Measurements from ENCODE around the gene ATG10.
"Not testable (repeated sequence)": the region's sequence is repeated elsewhere in the genome, so short reads cannot be mapped to it uniquely, and the experiment has no call there.

ATG10 gene

DNA sequence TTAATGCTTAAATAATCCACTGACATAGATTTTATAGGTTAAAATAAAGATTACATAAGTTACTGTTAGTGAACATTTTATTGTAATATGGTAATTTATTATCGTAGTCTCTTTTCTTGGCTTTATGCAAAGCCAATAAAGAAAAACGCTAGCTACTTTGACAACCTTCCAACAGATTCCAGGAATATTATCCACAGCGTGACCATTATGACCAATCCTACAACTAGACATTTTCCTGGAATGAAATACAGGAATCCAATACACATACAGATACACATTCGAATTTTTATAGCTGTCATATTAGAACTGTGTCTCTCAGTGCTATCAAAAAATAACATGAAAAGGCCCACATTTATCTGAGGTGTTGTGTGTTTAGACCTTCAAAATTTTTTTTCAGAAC lies 293.2 kb downstream of the ATG10 start:
- Histone ChIP-seq H3K36me3 (ENCODE audit: control insufficient read depth, insufficient read depth, low read length) (no peaks in the 10 kb centered on the region), H3K27ac (ENCODE audit: insufficient read depth, low read length, poor library complexity, severe bottlenecking) (no peak overlapping the region), H3K4me3 (ENCODE audit: insufficient read depth, low read depth, low read length, poor library complexity, severe bottlenecking) (no peak overlapping the region), H3K4me1 (ENCODE audit: control insufficient read depth, insufficient read depth, low read length, poor library complexity, severe bottlenecking) (no peaks in the 10 kb centered on the region), H3K27me3 (replicated peaks; ENCODE audit: control insufficient read depth, insufficient read depth, low read length, poor library complexity, severe bottlenecking) (no peaks in the 10 kb centered on the region), H3K9me3 (ENCODE audit: control insufficient read depth, low read length) (no peaks in the 10 kb centered on the region)
- no peak for DNase-seq

DNA sequence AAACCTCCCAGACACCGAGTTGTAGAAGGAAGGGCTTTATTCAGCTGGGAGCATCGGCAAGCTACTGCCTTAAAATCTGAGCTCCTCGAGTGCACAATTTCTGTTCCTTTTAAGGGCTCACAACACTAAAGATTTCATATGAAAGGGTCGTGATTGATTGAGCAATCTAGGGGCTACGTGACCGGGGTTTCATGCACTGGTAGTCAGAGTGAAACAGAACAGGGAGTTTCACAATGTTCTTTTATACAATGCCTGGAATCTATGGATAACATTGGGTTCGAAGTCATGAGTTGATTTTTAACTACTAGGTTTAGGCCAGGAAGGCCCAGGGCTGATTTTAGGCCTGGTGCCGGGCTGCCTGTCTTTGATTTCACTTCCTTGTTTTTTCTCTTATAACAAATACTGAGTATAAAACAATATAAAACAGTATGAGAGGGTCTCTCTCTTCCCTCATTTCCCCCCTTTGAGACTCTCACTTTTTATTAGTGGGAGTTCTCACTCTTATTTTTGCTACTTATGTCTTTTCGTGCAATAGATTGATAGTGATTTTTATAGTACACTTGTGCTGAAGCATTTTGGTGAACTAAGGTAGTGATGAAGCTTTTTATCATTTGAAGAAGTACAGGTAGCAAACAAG lies 295.6 kb downstream of the ATG10 start:
- not testable (repeated sequence) for H3K27me3 ChIP-seq (replicated peaks; ENCODE audit: control insufficient read depth, insufficient read depth, low read length, poor library complexity, severe bottlenecking); H3K4me1 ChIP-seq (ENCODE audit: control insufficient read depth, insufficient read depth, low read length, poor library complexity, severe bottlenecking); H3K4me3 ChIP-seq (ENCODE audit: insufficient read depth, low read depth, low read length, poor library complexity, severe bottlenecking); DNase-seq; H3K9me3 ChIP-seq (ENCODE audit: control insufficient read depth, low read length); H3K36me3 ChIP-seq (ENCODE audit: control insufficient read depth, insufficient read depth, low read length); H3K27ac ChIP-seq (ENCODE audit: insufficient read depth, low read length, poor library complexity, severe bottlenecking)

DNA sequence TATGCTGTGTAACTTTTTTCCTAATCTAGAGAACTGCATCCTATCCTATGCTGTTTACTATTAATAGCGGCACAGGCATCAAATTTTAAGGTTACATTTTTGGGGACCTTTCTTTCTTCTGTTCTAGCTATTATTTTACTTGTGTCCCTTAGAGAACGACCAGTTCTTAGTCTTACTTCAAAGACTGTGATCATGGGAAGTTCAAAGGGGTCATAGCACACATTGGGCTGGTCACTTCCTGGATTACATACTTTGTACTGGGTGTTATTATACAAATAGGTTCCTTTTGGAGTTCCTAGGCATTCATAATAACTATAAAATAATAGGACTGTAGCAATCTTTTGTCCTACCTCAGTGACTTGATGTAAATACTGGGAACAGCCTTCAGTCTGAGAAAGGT lies 297.5 kb downstream of the ATG10 start:
- not testable (repeated sequence) for DNase-seq; H3K27ac ChIP-seq (ENCODE audit: insufficient read depth, low read length, poor library complexity, severe bottlenecking); H3K36me3 ChIP-seq (ENCODE audit: control insufficient read depth, insufficient read depth, low read length); H3K4me3 ChIP-seq (ENCODE audit: insufficient read depth, low read depth, low read length, poor library complexity, severe bottlenecking); H3K9me3 ChIP-seq (ENCODE audit: control insufficient read depth, low read length); H3K27me3 ChIP-seq (replicated peaks; ENCODE audit: control insufficient read depth, insufficient read depth, low read length, poor library complexity, severe bottlenecking); H3K4me1 ChIP-seq (ENCODE audit: control insufficient read depth, insufficient read depth, low read length, poor library complexity, severe bottlenecking)

DNA sequence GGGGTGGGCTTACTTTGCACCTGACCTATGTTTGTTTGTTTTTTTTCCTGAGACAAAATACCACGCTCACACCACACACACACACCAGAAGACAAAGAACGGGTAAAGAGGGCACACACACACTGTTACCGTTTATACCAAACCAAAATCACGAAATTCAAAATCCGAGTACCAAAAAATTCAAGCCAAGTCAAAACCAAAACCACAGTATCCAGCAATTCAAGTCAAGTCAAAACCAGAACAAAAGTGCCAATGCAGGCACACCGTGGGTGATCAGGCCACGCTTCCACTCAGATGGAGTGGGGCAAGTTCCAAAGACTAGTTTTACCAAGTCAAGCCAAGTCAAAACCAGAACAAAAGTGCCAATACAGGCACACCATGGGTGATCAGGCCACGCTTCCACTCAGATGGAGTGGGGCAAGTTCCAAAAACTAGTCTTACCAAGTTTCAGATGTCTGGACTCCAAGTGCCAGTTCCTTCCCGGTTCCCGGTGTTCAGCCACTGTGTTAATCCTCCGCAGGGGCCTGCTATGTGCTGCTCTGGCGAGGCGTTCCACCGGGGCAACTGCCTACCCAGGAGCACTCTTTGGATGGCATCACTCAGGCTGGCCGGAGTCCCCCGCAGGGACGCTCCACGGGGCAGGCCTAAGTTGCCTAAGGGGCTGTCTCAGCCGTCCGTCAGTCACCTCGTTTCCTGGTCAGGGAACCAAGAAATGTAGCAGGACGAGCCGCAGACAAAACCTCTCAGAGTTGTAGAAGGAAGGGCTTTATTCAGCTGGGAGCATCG lies 300.9 kb downstream of the ATG10 start:
- H3K27ac ChIP-seq (ENCODE audit: insufficient read depth, low read length, poor library complexity, severe bottlenecking); H3K4me3 ChIP-seq (ENCODE audit: insufficient read depth, low read depth, low read length, poor library complexity, severe bottlenecking); H3K9me3 ChIP-seq (ENCODE audit: control insufficient read depth, low read length); DNase-seq; H3K27me3 ChIP-seq (replicated peaks; ENCODE audit: control insufficient read depth, insufficient read depth, low read length, poor library complexity, severe bottlenecking); H3K4me1 ChIP-seq (ENCODE audit: control insufficient read depth, insufficient read depth, low read length, poor library complexity, severe bottlenecking): not testable (repeated sequence)
- H3K36me3 ChIP-seq (ENCODE audit: control insufficient read depth, insufficient read depth, low read length) = peaks cover 26% of the 10 kb centered on the region

DNA sequence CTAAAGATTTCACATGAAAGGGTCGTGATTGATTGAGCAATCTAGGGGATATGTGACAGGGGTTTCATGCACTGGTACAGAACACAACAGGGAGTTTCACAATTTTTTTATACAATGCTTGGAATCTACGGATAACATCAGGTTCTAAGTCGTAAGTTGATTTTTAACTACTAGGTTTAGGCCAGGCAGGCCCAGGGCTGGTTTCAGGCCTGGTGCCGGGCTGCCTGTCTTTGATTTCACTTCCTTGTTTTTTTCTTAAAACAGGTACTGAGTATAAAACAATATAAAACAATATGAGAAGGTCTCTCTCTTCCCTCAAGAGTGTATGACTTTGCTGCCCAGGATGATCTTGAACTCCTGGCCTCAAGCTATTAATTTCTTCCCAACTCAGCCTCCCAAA lies 301.6 kb downstream of the ATG10 start:
- H3K9me3 ChIP-seq (ENCODE audit: control insufficient read depth, low read length); H3K27me3 ChIP-seq (replicated peaks; ENCODE audit: control insufficient read depth, insufficient read depth, low read length, poor library complexity, severe bottlenecking); H3K4me3 ChIP-seq (ENCODE audit: insufficient read depth, low read depth, low read length, poor library complexity, severe bottlenecking); DNase-seq; H3K27ac ChIP-seq (ENCODE audit: insufficient read depth, low read length, poor library complexity, severe bottlenecking); H3K4me1 ChIP-seq (ENCODE audit: control insufficient read depth, insufficient read depth, low read length, poor library complexity, severe bottlenecking): not testable (repeated sequence)
- H3K36me3 ChIP-seq (ENCODE audit: control insufficient read depth, insufficient read depth, low read length) = peaks cover 26% of the 10 kb centered on the region

DNA sequence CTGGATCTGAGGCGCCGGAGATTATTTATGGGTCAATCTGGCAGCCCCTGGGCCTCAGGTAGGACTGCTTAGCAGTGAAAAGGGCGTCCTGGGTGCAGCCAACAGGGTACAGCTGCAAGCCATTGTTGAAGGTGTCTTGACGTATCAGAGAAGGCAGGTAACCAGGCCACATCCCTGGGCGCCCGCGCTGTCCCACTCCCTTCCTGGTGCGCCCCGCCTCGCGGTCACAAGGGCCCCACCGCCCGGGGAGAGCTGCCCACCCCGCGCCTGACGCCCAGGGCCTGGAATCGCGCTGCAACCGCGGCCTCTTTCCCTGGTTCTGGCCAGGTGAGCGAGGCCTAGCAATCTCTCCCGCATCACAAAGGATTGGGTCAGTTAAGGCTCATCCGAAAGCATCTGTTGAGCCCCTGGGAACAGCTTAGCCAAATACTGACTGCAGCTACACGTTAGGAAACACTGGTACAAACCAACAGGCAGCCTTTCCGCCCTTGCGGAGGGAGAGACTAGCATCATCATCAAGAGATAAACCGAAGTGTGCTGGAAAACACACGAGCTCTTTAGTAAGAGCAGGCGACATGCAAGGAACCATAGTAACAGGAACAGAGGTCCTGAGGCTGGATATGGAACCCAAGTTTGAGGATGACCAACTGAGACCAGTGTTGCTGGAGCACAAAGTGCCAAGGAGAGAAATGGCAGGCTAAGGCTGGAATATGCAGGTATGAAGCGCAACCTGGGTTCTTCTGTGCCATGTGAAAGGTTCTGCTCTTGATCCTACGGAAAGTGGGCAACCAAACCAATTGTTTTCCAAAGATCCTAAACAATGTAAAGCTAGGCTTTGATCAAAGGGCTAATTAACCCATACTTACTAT lies 302.8 kb downstream of the ATG10 start:
- no peak overlapping the region for H3K4me3 ChIP-seq (ENCODE audit: insufficient read depth, low read depth, low read length, poor library complexity, severe bottlenecking)
- H3K27me3 ChIP-seq (replicated peaks; ENCODE audit: control insufficient read depth, insufficient read depth, low read length, poor library complexity, severe bottlenecking) = no peaks in the 10 kb centered on the region
- H3K27ac ChIP-seq (ENCODE audit: insufficient read depth, low read length, poor library complexity, severe bottlenecking) = no peak overlapping the region
- no peak for DNase-seq
- H3K4me1 ChIP-seq (ENCODE audit: control insufficient read depth, insufficient read depth, low read length, poor library complexity, severe bottlenecking) = peaks cover 4% of the 10 kb centered on the region
- H3K36me3 ChIP-seq (ENCODE audit: control insufficient read depth, insufficient read depth, low read length) = peaks cover 26% of the 10 kb centered on the region
- no peaks in the 10 kb centered on the region for H3K9me3 ChIP-seq (ENCODE audit: control insufficient read depth, low read length)

DNA sequence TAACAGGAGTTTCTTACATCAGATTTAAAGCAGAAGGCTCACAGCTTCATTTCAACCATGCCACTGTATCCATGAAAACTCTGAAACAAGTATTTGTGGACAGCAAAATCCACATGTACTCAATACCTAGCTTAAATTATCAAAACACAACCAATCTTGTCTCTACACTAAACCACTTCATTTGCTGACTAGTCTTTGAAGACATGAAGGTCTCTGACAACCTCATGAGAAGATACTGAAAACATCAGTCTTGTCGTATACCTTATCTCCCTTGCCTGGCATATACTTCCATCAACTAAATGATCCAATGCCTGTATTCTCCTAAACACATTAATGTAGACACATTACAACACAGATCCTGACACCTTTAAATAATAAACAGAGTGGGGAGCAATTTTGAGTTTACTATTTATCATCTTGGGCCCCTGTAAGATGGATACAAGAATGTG lies 303.4 kb downstream of the ATG10 start:
- no peaks in the 10 kb centered on the region for H3K27me3 ChIP-seq (replicated peaks; ENCODE audit: control insufficient read depth, insufficient read depth, low read length, poor library complexity, severe bottlenecking)

DNA sequence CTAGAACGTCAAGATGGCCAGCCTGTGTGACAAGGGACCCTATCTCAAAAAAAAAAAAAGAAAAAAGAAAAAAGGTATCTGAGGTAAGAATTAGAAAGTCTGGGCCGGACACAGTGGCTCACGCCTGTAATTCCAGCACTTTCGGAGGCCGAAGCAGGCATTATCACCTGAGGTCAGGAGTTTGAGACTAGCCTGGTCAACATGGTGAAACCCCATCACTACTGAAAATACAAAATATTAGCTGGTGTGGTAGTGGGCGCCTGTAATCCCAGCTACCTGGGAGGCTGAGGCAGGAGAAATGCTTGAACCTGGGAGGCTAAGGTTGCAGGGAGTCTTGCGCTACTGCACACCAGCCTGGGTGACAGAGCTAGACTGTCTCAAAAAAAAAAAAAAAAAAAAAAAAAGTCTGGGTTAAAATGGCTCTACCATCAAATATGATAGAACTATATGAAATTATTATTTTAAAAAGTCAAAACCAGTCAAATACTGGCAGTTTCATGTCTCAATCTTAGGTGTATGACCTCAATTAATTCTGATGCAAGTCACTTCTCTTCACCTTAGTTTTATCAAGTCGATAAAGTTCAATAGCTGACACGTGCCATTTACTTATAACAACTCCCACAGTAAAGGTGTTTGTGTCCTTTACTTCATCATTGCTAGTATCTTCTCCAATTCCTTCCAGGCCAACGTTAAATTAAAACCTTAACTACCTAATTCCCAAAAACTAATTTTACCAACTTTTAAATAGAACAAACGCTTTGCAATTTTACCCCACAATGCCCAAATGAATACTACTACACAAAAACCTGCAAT lies 305.2 kb downstream of the ATG10 start:
- Histone ChIP-seq H3K4me1 (ENCODE audit: control insufficient read depth, insufficient read depth, low read length, poor library complexity, severe bottlenecking) (peaks cover 4% of the 10 kb centered on the region), H3K36me3 (ENCODE audit: control insufficient read depth, insufficient read depth, low read length) (peaks cover 26% of the 10 kb centered on the region), H3K27me3 (replicated peaks; ENCODE audit: control insufficient read depth, insufficient read depth, low read length, poor library complexity, severe bottlenecking) (no peaks in the 10 kb centered on the region), H3K9me3 (ENCODE audit: control insufficient read depth, low read length) (no peaks in the 10 kb centered on the region), H3K27ac (ENCODE audit: insufficient read depth, low read length, poor library complexity, severe bottlenecking) (no peak overlapping the region), H3K4me3 (ENCODE audit: insufficient read depth, low read depth, low read length, poor library complexity, severe bottlenecking) (peak overlapping the region; percentile 78)
- DNase-seq = no peak

More for the DNA sequence above, 303.4 kb downstream of the ATG10 start:
- Histone ChIP-seq H3K4me1 (ENCODE audit: control insufficient read depth, insufficient read depth, low read length, poor library complexity, severe bottlenecking) (peaks cover 4% of the 10 kb centered on the region), H3K27ac (ENCODE audit: insufficient read depth, low read length, poor library complexity, severe bottlenecking) (no peak overlapping the region), H3K4me3 (ENCODE audit: insufficient read depth, low read depth, low read length, poor library complexity, severe bottlenecking) (no peak overlapping the region), H3K9me3 (ENCODE audit: control insufficient read depth, low read length) (no peaks in the 10 kb centered on the region), H3K36me3 (ENCODE audit: control insufficient read depth, insufficient read depth, low read length) (peaks cover 26% of the 10 kb centered on the region)
- DNase-seq = no peak

DNA sequence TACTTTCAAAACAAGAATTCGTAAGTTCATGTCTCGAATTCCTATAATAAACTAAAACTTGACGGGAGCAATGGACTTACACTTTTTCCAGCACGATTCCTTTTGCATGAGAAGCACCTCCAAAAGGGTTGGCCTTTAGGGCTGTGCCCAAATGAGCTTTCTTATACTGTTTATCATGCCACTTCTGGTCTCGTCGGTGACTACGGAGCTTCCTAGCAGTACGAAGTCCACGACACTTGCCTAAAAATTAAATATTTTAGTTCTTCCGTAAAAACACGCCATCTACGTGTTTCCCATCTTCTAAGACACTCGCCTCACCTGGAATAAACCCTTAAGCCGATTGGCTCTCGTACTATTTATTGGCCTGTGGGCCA lies 305.8 kb downstream of the ATG10 start:
- Histone ChIP-seq H3K9me3 (ENCODE audit: control insufficient read depth, low read length) (no peaks in the 10 kb centered on the region), H3K27ac (ENCODE audit: insufficient read depth, low read length, poor library complexity, severe bottlenecking) (peak overlapping the region; percentile 71), H3K36me3 (ENCODE audit: control insufficient read depth, insufficient read depth, low read length) (peaks cover 26% of the 10 kb centered on the region), H3K4me1 (ENCODE audit: control insufficient read depth, insufficient read depth, low read length, poor library complexity, severe bottlenecking) (peaks cover 4% of the 10 kb centered on the region), H3K27me3 (replicated peaks; ENCODE audit: control insufficient read depth, insufficient read depth, low read length, poor library complexity, severe bottlenecking) (no peaks in the 10 kb centered on the region), H3K4me3 (ENCODE audit: insufficient read depth, low read depth, low read length, poor library complexity, severe bottlenecking) (peak overlapping the region; percentile 78)
- no peak for DNase-seq
